Stimulated activated CD4-positive, alpha-beta T cell treated with anti-CD3 and anti-CD28 coated beads, Interleukin-15, amount 100 ng/mL, for 24 hours (primary cell): Measurements from ENCODE around the gene NCF4.

Source experiments
- DNase-seq: peaks from one replicate; pipeline ENCODE4 v3.0.0-alpha.2; 2020

NCF4 gene

DNA sequence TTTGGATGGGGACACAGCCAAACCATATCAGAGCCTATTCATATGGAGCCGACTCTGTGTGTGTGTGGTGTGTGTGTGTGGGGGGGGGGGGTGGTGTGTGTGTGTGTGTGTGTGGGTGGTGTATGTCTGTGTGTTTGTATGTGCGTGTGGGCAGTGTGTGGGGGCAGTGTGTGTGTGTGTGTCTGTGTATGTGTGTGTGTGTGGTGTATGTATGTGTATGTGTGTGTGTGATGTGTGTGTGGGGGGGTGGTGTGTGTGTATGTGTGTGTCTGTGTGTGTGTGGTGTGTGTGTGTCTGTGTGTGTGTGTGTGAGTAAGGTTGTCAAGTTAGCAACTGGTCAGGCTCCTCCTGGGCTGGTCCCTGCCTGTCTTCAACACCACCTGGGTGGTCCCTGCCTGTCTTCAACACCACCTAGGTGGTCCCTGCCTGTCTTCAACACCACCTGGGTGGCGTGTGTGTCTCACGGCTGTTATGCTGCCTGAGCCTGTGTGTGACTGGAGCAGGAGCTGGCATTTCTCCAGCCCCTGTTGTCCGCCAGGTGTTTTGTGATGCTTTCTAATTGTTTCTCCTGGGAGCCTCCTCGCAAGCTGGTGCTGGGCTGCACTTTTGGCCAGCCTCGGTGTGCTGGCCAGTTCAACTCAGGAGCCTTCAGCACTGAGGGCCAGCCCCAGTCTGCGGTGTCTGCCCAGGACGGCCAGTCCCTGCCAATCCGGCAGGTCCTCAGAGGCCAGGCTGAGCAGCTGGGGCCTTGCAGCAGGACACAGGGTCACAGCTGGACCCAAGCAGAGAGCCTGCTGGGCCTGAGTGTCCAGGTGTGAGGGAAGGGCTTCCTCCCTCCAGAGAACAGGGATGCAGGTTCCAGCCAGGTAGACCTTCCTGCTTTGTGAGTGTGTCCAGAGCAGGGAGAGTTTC, 22.4 kb upstream of the NCF4 start:
- DNase-seq, result no peak

DNA sequence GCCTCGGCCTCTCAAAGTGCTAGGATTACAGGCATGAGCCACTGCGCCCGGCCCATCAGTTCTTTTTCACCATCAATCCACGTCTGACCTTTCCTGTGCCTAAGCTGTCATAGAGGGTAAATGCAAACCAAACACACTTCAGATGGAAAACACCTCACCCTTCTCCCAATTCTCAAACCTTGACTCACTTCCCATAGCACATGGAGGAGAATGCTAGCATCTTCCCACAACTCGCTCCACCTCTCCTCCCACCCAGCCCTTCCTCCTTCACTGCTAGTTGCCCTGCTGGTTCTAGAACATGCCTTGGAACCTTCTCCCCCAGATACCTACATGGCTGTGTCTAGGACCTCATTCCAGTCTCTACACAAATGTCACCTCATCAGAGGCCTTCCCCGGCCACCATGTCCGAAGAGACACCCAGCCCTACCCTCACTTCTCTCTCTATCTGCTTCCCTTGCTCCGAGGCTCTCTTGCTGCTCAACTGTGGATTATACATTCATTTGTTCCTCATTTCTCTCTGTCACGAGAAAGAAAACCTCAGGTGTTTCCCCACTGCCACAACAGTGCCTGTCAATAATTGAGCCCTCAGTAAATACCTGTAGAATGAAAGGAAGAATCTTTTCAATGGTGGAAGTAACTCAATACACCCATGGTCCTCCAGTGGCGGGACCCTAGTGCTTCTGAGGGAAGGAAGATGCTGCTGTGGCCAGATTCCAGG, 21.3 kb upstream of the NCF4 start:
- DNase-seq, result no peak

DNA sequence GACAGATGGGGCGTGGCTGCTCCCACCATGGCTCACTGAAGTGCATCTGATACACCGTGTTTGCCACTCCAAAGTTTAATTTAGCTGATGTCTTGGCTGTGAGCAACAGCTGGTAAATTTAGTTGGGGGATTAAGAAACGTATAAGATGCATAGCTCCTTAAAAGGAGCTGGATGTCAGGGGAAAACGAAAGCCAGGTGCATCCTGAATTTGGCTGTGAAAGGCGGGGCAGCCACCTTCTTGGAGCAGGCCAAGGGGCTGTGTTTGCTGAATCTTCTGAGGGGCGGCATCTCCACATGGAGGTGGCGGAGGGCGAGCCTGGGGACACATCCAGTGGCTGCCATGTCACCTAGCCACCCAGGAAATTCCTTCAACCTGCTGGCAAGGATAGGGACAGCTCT, 20.7 kb upstream of the NCF4 start:
- DNase-seq, result no peak

GRCh38 chr22:36846271-36846670, 14.5 kb upstream of the NCF4 start:
- DNase-seq, result no peak

DNA sequence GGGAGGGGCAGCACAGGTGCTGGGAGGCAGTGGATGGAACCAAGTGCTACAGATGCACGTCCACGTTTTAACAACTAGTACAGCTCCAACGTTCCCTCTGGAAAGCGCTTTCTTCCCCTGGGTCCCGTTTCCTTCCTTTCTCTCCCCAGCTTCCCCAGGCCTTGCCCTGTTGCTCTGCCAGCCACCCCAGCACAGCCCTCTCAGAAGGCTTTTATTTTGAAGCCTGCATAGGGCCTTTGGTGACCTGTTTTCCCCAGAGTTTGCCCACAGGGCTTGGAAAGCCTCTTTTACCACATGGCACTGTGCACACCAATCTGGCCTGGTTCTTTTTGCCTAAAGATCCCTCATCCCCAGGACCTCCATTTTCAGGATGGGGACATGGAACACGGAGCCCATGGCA, 13.9 kb upstream of the NCF4 start:
- DNase-seq, result no peak

DNA sequence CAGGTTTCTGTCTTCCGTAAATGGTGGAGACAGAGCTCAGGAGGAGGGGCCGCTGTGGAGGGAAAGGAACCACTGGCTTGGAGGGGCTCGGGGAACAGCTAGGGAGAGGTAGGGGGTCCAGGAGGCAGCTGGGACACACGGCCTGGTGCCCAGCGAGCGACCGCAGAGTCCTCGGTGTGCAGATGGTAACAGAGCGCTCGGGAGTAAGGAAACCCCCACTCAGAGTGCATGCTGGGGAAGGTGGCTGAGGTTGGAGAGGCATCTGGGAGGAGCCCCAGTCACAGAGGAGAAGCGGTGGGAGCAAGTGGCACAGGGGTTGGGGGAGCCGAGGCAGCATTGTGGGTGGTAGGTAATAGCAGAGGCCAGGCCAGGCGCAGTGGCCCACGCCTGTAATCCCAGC, 10.8 kb upstream of the NCF4 start:
- no peak for DNase-seq

DNA sequence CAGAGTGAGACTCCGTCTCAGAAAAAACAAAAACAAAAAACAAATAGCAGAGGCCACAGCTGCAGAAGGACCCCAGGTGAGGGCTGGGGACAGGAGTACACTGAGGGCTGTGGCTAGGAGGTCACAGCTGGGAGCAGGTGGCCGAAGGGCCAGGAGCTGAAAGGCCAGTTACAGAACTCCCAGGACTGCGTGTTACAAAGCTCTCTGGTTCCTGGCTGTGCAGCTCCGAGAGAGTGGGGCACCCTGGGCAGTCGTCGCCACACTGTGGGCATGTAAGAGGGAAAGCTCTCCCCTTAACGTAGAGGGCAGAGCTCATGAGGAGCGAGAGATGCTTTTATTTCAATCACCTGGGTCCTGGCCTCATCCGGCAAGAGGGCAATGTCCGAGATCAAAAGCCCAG, 10.1 kb upstream of the NCF4 start:
- no peak for DNase-seq

- DNase-seq, result no peak
Observed at GRCh38 chr22:36852056-36852973, 8.5 kb upstream of the NCF4 start.

GRCh38 chr22:36853407-36854099, 7.3 kb upstream of the NCF4 start:
- peak; percentile 93 for DNase-seq

GRCh38 chr22:36855478-36855877, 5.3 kb upstream of the NCF4 start:
- no peak for DNase-seq

GRCh38 chr22:36856121-36856791, 4.5 kb upstream of the NCF4 start:
- DNase-seq, result peak; percentile 95

DNA sequence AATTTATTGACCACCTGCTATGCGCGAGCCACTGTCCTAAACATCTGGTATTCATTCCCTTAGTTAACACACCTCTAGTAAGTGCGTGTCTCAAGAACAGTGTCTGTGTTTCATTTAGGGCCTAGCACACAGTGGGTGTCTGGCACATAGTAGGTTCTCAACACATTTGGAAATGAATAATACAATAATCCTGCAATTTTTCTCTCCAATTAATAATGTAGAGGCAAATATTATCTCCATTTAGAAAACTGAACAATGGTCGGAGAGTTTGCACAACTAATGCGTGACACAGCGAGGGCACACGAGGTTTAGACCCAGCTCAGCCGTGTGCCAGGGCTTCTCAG, 4.0 kb upstream of the NCF4 start:
- DNase-seq, result no peak

DNA sequence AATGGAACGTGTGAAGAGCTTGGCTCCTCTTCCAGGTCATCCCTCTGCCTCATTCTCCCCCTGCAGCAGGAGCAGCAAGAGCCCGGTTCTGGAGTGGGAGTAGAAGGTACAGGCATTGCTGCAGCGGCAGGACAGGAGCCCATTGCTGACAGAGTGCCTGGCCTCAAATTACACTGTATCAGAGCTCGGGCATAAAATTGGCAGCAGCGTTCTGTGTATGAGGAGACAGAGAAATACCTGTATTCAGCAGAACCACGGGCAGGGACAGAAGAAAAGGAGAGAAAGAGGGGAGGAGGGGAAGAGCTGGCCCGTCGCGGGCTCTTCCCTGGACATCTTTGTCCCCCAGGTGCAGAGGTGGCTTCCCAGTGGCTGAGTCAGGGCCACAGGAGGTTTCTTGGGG, 2.6 kb upstream of the NCF4 start:
- DNase-seq, result no peak

DNA sequence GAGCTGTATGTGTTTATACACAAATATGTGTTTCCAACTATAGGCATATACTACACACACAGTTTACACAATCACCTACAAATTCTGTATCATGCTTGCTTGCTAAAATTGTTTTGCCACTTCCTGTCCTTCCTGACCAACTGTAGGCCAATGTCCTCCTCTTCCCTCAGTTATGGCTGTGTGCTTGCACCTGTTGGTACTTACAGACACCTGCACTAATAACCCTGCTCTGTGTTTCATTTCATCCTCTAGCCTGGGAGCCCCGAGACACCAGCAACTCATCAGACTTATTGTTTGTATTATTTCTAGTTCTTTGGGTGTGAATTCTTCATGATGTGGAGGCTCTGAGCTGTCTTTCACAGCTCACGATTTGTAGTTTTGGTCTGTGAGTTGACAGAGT, 1.8 kb upstream of the NCF4 start:
- DNase-seq, result no peak

- no peak for DNase-seq
Observed at GRCh38 chr22:36860017-36860416, 789 bp upstream of the NCF4 start.

GRCh38 chr22:36860438-36860820, 377 bp upstream of the NCF4 start:
- no peak for DNase-seq

- DNase-seq, result no peak
Observed at GRCh38 chr22:36862251-36863242, 1.7 kb downstream of the NCF4 start.

GRCh38 chr22:36863281-36863680, 2.5 kb downstream of the NCF4 start:
- DNase-seq, result no peak

- DNase-seq, result no peak
Observed at GRCh38 chr22:36863979-36864378, 3.2 kb downstream of the NCF4 start.

GRCh38 chr22:36864454-36865215, 3.8 kb downstream of the NCF4 start:
- DNase-seq, result no peak
